B cell (primary cell): ENCODE measurements around the gene SLC47A2. TPM values are rescaled to one million over a fixed set of nuclear protein-coding genes. Genes with fewer than 3 reads are reported as not detected.

ENCODE experiments used
- ATAC-seq: fragments of 200-7000 bp; cut with Tn5 transposase; one replicate; pipeline ENCODE4 v1.10.0; 2021; ENCODE audit warnings: low read depth, mild to moderate bottlenecking, moderate number of reproducible peaks, moderate library complexity
- CTCF ChIA-PET: fragments of 350-600 bp; sonication (Branson Sonifier 250); formaldehyde crosslinking; loops from one replicate; lab custom pipeline; 2021; ENCODE audit warnings: antibody characterized with exemption, inconsistent platforms; lab: Charles Lee
- POLR2A ChIA-PET: fragments of 350-600 bp; sonication (Branson Sonifier 250); formaldehyde crosslinking; loops from one replicate; lab custom pipeline; 2021; ENCODE audit warnings: antibody characterized with exemption; lab: Charles Lee
- DNase-seq: peaks from one replicate; pipeline ENCODE4 v3.0.0; 2013
- H2AFZ ChIP-seq: 2 replicates; pipeline ENCODE4 v1.6.1; 2012; ENCODE audit warnings: mild to moderate bottlenecking, low read depth, low read length; ENCODE audit not compliant: insufficient read depth, poor library complexity, severe bottlenecking
- H3K27ac ChIP-seq, 2 donors: 1 replicate in 1 of 2; 2 replicates in 1 of 2; pipeline ENCODE4 v1.5.1; 2012 to 2013; ENCODE audit warnings: low read length in 2 of 2, mild to moderate bottlenecking in 2 of 2, moderate library complexity in 1 of 2
- H3K27me3 ChIP-seq, 4 experiments: fragments of 200-600 bp in 1 of 4; sonication (generic) in 1 of 4; replicated peaks in 1 of 4; 1 replicate in 2 of 4; 2 replicates in 2 of 4; pipeline versions ENCODE4 v1.6.1 to v1.7.0; 2013 to 2016; ENCODE audit warnings: low read length in 3 of 4, mild to moderate bottlenecking in 2 of 4, mixed read lengths in 1 of 4, moderate library complexity in 1 of 4; ENCODE audit not compliant: insufficient read depth in 4 of 4, control insufficient read depth in 3 of 4; ENCODE audit errors: control extremely low read depth in 1 of 4
- H3K36me3 ChIP-seq, 2 experiments: replicated peaks in 1 of 2; 1 replicate in 1 of 2; 2 replicates in 1 of 2; pipeline versions ENCODE4 v1.6.1 to v1.7.1; 2013; ENCODE audit warnings: low read length in 1 of 2; ENCODE audit not compliant: insufficient read depth in 2 of 2, control insufficient read depth in 1 of 2; ENCODE audit errors: control extremely low read depth in 1 of 2, extremely low read depth in 1 of 2
- H3K4me1 ChIP-seq, 2 donors: fragments of 200-600 bp in 1 of 2; sonication (generic) in 1 of 2; 1 replicate in 1 of 2; 2 replicates in 1 of 2; pipeline versions ENCODE4 v1.5.1 to v1.6.1; 2013 to 2017; ENCODE audit warnings: low read length in 2 of 2; ENCODE audit not compliant: control insufficient read depth in 2 of 2, insufficient read depth in 2 of 2
- H3K4me2 ChIP-seq: replicated peaks from 2 replicates; pipeline ENCODE3; 2012; ENCODE audit warnings: mild to moderate bottlenecking, low read depth, low read length; ENCODE audit not compliant: poor library complexity, severe bottlenecking
- H3K4me3 ChIP-seq, 5 experiments: fragments of 200-600 bp in 1 of 5; sonication (generic) in 1 of 5; 1 replicate in 3 of 5; 2 replicates in 2 of 5; pipeline versions ENCODE4 v1.5.1 to v1.7.0; 2011 to 2016; ENCODE audit warnings: low read length in 4 of 5, mild to moderate bottlenecking in 4 of 5, low read depth in 2 of 5, control low read depth in 1 of 5, moderate library complexity in 1 of 5; ENCODE audit not compliant: insufficient read depth in 1 of 5; ENCODE audit errors: control extremely low read depth in 1 of 5, extremely low read depth in 1 of 5
- H3K79me2 ChIP-seq: fragments of 200-600 bp; sonication (generic); one replicate; pipeline ENCODE4 v1.6.0; 2016; ENCODE audit warnings: low read length; ENCODE audit not compliant: control insufficient read depth, insufficient read depth
- H3K9ac ChIP-seq: fragments of 200-600 bp; sonication (generic); 2 replicates; pipeline ENCODE4 v1.6.1; 2017; ENCODE audit warnings: mild to moderate bottlenecking, low read length, moderate library complexity
- H3K9me3 ChIP-seq, 3 donors: one replicate each; pipeline versions ENCODE4 v1.6.1 to v1.7.1; 2013; ENCODE audit warnings: low read length in 2 of 3; ENCODE audit not compliant: control insufficient read depth in 2 of 3, insufficient read depth in 1 of 3; ENCODE audit errors: control extremely low read depth in 1 of 3
- H4K20me1 ChIP-seq: 2 replicates; pipeline ENCODE4 v1.6.0; 2012; ENCODE audit warnings: mild to moderate bottlenecking, low read length; ENCODE audit not compliant: insufficient read depth, control insufficient read depth, poor library complexity, severe bottlenecking
- H3K27ac Mint-ChIP-seq: one replicate; pipeline ENCODE4 v1.8.0; 2021; ENCODE audit warnings: mixed read lengths
- H3K27me3 Mint-ChIP-seq: one replicate; pipeline ENCODE4 v1.8.0; 2021; ENCODE audit warnings: mixed read lengths
- H3K4me1 Mint-ChIP-seq: one replicate; pipeline ENCODE4 v1.8.0; 2021; ENCODE audit warnings: mixed read lengths
- H3K4me3 Mint-ChIP-seq: one replicate; pipeline ENCODE4 v1.8.0; 2021; ENCODE audit warnings: mixed read lengths
- H3K9me3 Mint-ChIP-seq: one replicate; pipeline ENCODE4 v1.8.0; 2022; ENCODE audit warnings: mixed read lengths; ENCODE audit not compliant: insufficient read depth
- EZH2 ChIP-seq: IDR thresholded peaks from 2 replicates; pipeline ENCODE4 v1.6.1; 2012; ENCODE audit warnings: borderline replicate concordance, low read depth, mild to moderate bottlenecking, moderate library complexity, low read length; ENCODE audit not compliant: insufficient read depth, poor library complexity, severe bottlenecking
- WGBS: methylation state at CpG from one replicate; pipeline ENCODE4 v1.1.5; 2013; ENCODE audit warnings: missing lambda C conversion rate; ENCODE audit not compliant: insufficient coverage; 5-methylcytosine and 5-hydroxymethylcytosine counted together
- intact Hi-C: fragments of 100-400 bp; cut with micrococcal nuclease; formaldehyde crosslinking; loops from one replicate; pipeline ENCODE4 v1.10.0; 2022
- polyA plus RNA-seq: library from polyadenylated mRNA; depleted of rRNA; stranded (reverse); fragments of >200 nt; gene quantifications from 2 replicates; pipeline ENCODE4 v1.2.3, GENCODE V29; 2012
- total RNA-seq, 2 donors: library from RNA; stranded (reverse); fragments of 120-200 nt in 1 of 2; gene quantifications; 1 replicate in 1 of 2; 2 replicates in 1 of 2; pipeline versions ENCODE4 v1.2.3 to v1.2.4, GENCODE V29; 2013 to 2022
- TF ChIP-seq, protein P1 (sequence below): fragments of 200-600 bp; IDR thresholded peaks from one replicate; pipeline ENCODE4 v1.8.0; 2022; ENCODE audit warnings: antibody characterized with exemption, mild to moderate bottlenecking

Gene SLC47A2
- total and polyA plus RNA-seq, 2 donors (not counting 1 experiment from before 2014, with no cell fraction given): not detected

DNA sequence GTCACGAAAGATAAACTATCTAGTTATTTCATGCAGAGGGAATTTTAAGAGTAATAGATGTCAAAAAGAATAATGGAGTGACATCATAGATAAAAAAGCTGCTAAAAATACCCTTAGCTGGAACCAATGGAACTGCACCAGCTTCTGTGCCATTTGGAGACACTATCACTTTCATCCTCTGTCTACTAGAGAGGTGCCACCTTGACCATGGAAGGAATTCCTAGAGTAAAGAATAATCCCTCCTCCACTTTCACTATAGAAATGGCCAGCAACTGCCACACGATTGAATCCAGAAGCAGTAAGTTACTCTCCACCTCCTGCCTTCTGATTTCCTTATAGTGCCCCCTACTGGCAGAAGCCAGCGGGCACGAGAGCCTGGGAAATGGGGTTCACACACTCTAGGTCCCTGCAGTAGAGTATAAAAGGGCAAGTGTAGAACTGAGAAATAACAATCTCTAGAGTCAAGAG, 70.6 kb downstream of the SLC47A2 start:
- Mint-ChIP-seq H3K27me3 (peaks cover 4% of the 10 kb centered on the region), H3K27ac (no peak overlapping the region), H3K4me1 (peaks cover 30% of the 10 kb centered on the region), H3K4me3 (no peak overlapping the region), H3K9me3 (no peaks in the 10 kb centered on the region)
- TF ChIP-seq, protein P1, sequence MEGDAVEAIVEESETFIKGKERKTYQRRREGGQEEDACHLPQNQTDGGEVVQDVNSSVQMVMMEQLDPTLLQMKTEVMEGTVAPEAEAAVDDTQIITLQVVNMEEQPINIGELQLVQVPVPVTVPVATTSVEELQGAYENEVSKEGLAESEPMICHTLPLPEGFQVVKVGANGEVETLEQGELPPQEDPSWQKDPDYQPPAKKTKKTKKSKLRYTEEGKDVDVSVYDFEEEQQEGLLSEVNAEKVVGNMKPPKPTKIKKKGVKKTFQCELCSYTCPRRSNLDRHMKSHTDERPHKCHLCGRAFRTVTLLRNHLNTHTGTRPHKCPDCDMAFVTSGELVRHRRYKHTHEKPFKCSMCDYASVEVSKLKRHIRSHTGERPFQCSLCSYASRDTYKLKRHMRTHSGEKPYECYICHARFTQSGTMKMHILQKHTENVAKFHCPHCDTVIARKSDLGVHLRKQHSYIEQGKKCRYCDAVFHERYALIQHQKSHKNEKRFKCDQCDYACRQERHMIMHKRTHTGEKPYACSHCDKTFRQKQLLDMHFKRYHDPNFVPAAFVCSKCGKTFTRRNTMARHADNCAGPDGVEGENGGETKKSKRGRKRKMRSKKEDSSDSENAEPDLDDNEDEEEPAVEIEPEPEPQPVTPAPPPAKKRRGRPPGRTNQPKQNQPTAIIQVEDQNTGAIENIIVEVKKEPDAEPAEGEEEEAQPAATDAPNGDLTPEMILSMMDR: peak; percentile 66
- TF ChIP-seq EZH2: no peak
- Histone ChIP-seq H3K4me2 (no peak overlapping the region), H3K27me3 (no peaks in the 10 kb centered on the region), H3K4me3 (no peak overlapping the region), H3K4me1 (peaks cover 14 to 19% of the 10 kb centered on the region in 2 donors), H4K20me1 (no peaks in the 10 kb centered on the region), H2AFZ (no peak overlapping the region), H3K27ac (no peak overlapping the region), H3K9me3 (no peaks in the 10 kb centered on the region), H3K9ac (no peak overlapping the region), H3K79me2 (no peaks in the 10 kb centered on the region), H3K36me3 (no peaks in the 10 kb centered on the region)
- DNase-seq (peak; percentile 62), ATAC-seq (no peak)
- CTCF ChIA-PET: interaction anchor here (0.6 to 6.0 kb wide), 5 partner anchors 8 to 129 kb away, joined by 3 to 26 read pairs (median 4); no protein-coding TSS in a partner anchor
- POLR2A ChIA-PET: no interaction called here
- WGBS: 12% methylated on average over 3 of the region's 4 CpGs
- intact Hi-C loops: loop anchor here (1.0 to 5.0 kb wide), 2 partner anchors 131 to 512 kb away; no protein-coding TSS in a partner anchor

- WGBS: no CpG with 5 or more reads among the region's 5 CpGs
- H3K4me2 ChIP-seq: no peak overlapping the region
- H3K27me3 ChIP-seq: no peaks in the 10 kb centered on the region
- no peaks in the 10 kb centered on the region for H4K20me1 ChIP-seq
- DNase-seq: no peak
- no peaks in the 10 kb centered on the region for H3K9me3 Mint-ChIP-seq
- no peak overlapping the region for H3K27ac ChIP-seq
- no peak overlapping the region for H3K4me3 ChIP-seq
- H2AFZ ChIP-seq: no peak overlapping the region
- no peak overlapping the region for H3K4me3 Mint-ChIP-seq
- H3K27ac Mint-ChIP-seq: no peak overlapping the region
- no peaks in the 10 kb centered on the region for H3K36me3 ChIP-seq
- intact Hi-C loops: loop anchor here (5.0 kb wide), 1 partner anchor 513 kb away; no protein-coding TSS in a partner anchor
- ATAC-seq: no peak
- peaks cover 12 to 18% of the 10 kb centered on the region in 2 donors for H3K4me1 ChIP-seq
- ChIA-PET CTCF (interaction anchor here (1.0 to 6.0 kb wide), 3 partner anchors 12 to 118 kb away, joined by 3 to 26 read pairs (median 4); no protein-coding TSS in a partner anchor), POLR2A (no interaction called here)
- peaks cover 6% of the 10 kb centered on the region for H3K27me3 Mint-ChIP-seq
- no peak overlapping the region for H3K9ac ChIP-seq
- H3K4me1 Mint-ChIP-seq: peaks cover 24% of the 10 kb centered on the region
- H3K9me3 ChIP-seq: no peaks in the 10 kb centered on the region
- TF ChIP-seq, protein P1: no peak
- TF ChIP-seq EZH2: no peak
- H3K79me2 ChIP-seq: no peaks in the 10 kb centered on the region
These were observed 71.7 kb downstream of the SLC47A2 start for GRCh38 chr17:19644493-19645210.
